ENCODE results near the gene ATAD1.
"Not testable (repeated sequence)": the region's sequence is repeated elsewhere in the genome, so short reads cannot be mapped to it uniquely, and the experiment has no call there.

GRCh38 chr10:87801813-87802435 is 16.1 kb downstream of the ATAD1 start:
- not testable (repeated sequence) for TF ChIP-seq CTCF, POLR2A (IDR thresholded peaks at IDR 0.05)

Data from Peyer's patch (tissue), 4 donors.